Keratinocyte (primary cell): ENCODE data around the gene TTC28. TPM values are rescaled to one million over a fixed set of nuclear protein-coding genes. Genes with fewer than 3 reads are reported as not detected.

Source experiments
- DNase-seq: peaks from one replicate; pipeline ENCODE4 v3.0.0-alpha.2; 2011; ENCODE audit warnings: low read depth, missing footprints, low spot score
- FAIRE-seq: peaks from 2 replicates; lab custom pipeline; 2011; peaks lifted over from hg19 to GRCh38; lab: Jason Lieb, UNC
- H2AFZ ChIP-seq: 2 replicates; pipeline ENCODE4 v1.6.0; 2012; ENCODE audit warnings: low read length, control low read depth, inconsistent platforms; ENCODE audit not compliant: control insufficient read depth
- H3K27ac ChIP-seq: 2 replicates; pipeline ENCODE4 v1.5.1; 2011; ENCODE audit warnings: low read length; ENCODE audit not compliant: control insufficient read depth, insufficient read depth
- H3K27me3 ChIP-seq: 3 replicates; pipeline ENCODE4 v1.6.0; 2011; ENCODE audit warnings: low read length; ENCODE audit not compliant: control insufficient read depth, insufficient read depth; ENCODE audit errors: extremely low read depth
- H3K36me3 ChIP-seq, 2 experiments: 2 replicates in 1 of 2; 3 replicates in 1 of 2; pipeline ENCODE4 v1.5.1; 2011; ENCODE audit warnings: low read length in 2 of 2, mild to moderate bottlenecking in 1 of 2; ENCODE audit not compliant: control insufficient read depth in 2 of 2, insufficient read depth in 2 of 2; ENCODE audit errors: extremely low read depth in 1 of 2
- H3K4me1 ChIP-seq: 3 replicates; pipeline ENCODE4 v1.5.1; 2011; ENCODE audit warnings: low read length; ENCODE audit not compliant: control insufficient read depth, insufficient read depth; ENCODE audit errors: extremely low read depth
- H3K4me2 ChIP-seq: 3 replicates; pipeline ENCODE4 v1.6.0; 2011; ENCODE audit warnings: low read depth, low read length; ENCODE audit not compliant: control insufficient read depth, insufficient read depth; ENCODE audit errors: extremely low read depth
- H3K4me3 ChIP-seq, 3 experiments: fragments of 200-600 bp in 1 of 3; sonication (generic) in 1 of 3; 2 replicates in 2 of 3; 3 replicates in 1 of 3; pipeline ENCODE4 v1.5.1; 2011 to 2016; ENCODE audit warnings: low read length in 3 of 3, mild to moderate bottlenecking in 3 of 3, control low read depth in 2 of 3, inconsistent platforms in 1 of 3, low read depth in 1 of 3, mixed read lengths in 1 of 3, mixed run types in 1 of 3, moderate library complexity in 1 of 3; ENCODE audit not compliant: control insufficient read depth in 2 of 3, insufficient read depth in 2 of 3; ENCODE audit errors: extremely low read depth in 1 of 3
- H3K79me2 ChIP-seq: 2 replicates; pipeline ENCODE4 v1.6.0; 2012; ENCODE audit warnings: low read length; ENCODE audit not compliant: control insufficient read depth, insufficient read depth
- H3K9ac ChIP-seq: 3 replicates; pipeline ENCODE4 v1.6.0; 2011; ENCODE audit warnings: low read length; ENCODE audit not compliant: control insufficient read depth, insufficient read depth; ENCODE audit errors: extremely low read depth
- H3K9me1 ChIP-seq: 3 replicates; pipeline ENCODE4 v1.6.0; 2011; ENCODE audit warnings: low read length; ENCODE audit not compliant: control insufficient read depth, insufficient read depth; ENCODE audit errors: extremely low read depth
- H3K9me3 ChIP-seq: 2 replicates; pipeline ENCODE4 v1.5.1; 2012; ENCODE audit warnings: low read depth, low read length; ENCODE audit not compliant: control insufficient read depth
- H4K20me1 ChIP-seq: 3 replicates; pipeline ENCODE4 v1.6.0; 2011; ENCODE audit warnings: low read length; ENCODE audit not compliant: control insufficient read depth, insufficient read depth; ENCODE audit errors: extremely low read depth
- EZH2 ChIP-seq: IDR thresholded peaks from one replicate; pipeline ENCODE4 v1.6.1; 2012; ENCODE audit warnings: inconsistent platforms, mild to moderate bottlenecking, low read length, moderate library complexity
- dilution Hi-C: fragments of 300-500 bp; cut with MboI; formaldehyde crosslinking; loops from one replicate; pipeline ENCODE4 v1.7.0; 2020; ENCODE audit warnings: low sequenced_read_pairs; ENCODE audit not compliant: extremely low pct_ligation_motif_present
- polyA plus RNA-seq, 5 experiments: library from polyadenylated mRNA; depleted of rRNA in 3 of 5; stranded (reverse) in 3 of 5; stranded (forward) in 1 of 5; unstranded in 1 of 5; fragments of >200 nt; gene quantifications; 1 replicate in 1 of 5; 2 replicates in 3 of 5; 3 replicates in 1 of 5; pipeline versions ENCODE4 v1.2.1 to v1.2.3, GENCODE V29; 2011 to 2012; ENCODE audit warnings: missing spikeins in 2 of 5, low read depth in 1 of 5, low replicate concordance in 1 of 5
- TF ChIP-seq, protein P1 (sequence below), 3 experiments: IDR thresholded peaks in 1 of 3; conservative IDR thresholded peaks in 1 of 3; optimal IDR thresholded peaks in 1 of 3; 2 replicates in 2 of 3; 3 replicates in 1 of 3; pipeline versions ENCODE3 to v1.5.1; 2011; ENCODE audit warnings: low read length in 3 of 3, mild to moderate bottlenecking in 3 of 3, moderate library complexity in 2 of 3, control low read depth in 1 of 3, inconsistent platforms in 1 of 3; ENCODE audit not compliant: insufficient read depth in 2 of 3; ENCODE audit errors: extremely low read depth in 1 of 3

The TTC28 gene
- polyA plus RNA-seq, 1 donor (not counting 4 experiments of a cell fraction or from before 2014, with no cell fraction given), result 0.66 TPM

- H3K79me2 ChIP-seq, result no peaks in the 10 kb centered on the region
- H3K4me2 ChIP-seq, result no peak overlapping the region
- H3K4me1 ChIP-seq, result no peaks in the 10 kb centered on the region
- DNase-seq (no peak), FAIRE-seq (no peak)
- H3K9ac ChIP-seq, result no peak overlapping the region
- H3K36me3 ChIP-seq, result no peaks in the 10 kb centered on the region
- no peak overlapping the region for H3K27ac ChIP-seq
- H2AFZ ChIP-seq, result no peak overlapping the region
- TF ChIP-seq EZH2, result no peak
- TF ChIP-seq, protein P1, sequence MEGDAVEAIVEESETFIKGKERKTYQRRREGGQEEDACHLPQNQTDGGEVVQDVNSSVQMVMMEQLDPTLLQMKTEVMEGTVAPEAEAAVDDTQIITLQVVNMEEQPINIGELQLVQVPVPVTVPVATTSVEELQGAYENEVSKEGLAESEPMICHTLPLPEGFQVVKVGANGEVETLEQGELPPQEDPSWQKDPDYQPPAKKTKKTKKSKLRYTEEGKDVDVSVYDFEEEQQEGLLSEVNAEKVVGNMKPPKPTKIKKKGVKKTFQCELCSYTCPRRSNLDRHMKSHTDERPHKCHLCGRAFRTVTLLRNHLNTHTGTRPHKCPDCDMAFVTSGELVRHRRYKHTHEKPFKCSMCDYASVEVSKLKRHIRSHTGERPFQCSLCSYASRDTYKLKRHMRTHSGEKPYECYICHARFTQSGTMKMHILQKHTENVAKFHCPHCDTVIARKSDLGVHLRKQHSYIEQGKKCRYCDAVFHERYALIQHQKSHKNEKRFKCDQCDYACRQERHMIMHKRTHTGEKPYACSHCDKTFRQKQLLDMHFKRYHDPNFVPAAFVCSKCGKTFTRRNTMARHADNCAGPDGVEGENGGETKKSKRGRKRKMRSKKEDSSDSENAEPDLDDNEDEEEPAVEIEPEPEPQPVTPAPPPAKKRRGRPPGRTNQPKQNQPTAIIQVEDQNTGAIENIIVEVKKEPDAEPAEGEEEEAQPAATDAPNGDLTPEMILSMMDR (optimal IDR thresholded peaks at IDR 0.05 in 1 of 3, IDR thresholded peaks at IDR 0.05 in 1 of 3, conservative IDR thresholded peaks at IDR 0.05 in 1 of 3; ENCODE audit: extremely low read depth in 1 of 3, insufficient read depth in 2 of 3, low read length in 3 of 3), result no peak
- no peak overlapping the region for H3K4me3 ChIP-seq
- no peaks in the 10 kb centered on the region for H3K9me1 ChIP-seq
- no peaks in the 10 kb centered on the region for H3K27me3 ChIP-seq
- no peaks in the 10 kb centered on the region for H4K20me1 ChIP-seq
- H3K9me3 ChIP-seq, result no peaks in the 10 kb centered on the region
- dilution Hi-C loops, result no loop called here
These were observed 174.1 kb downstream of the TTC28 start for GRCh38 chr22:28505416-28506149.

- no peaks in the 10 kb centered on the region for H3K9me3 ChIP-seq
- no peak overlapping the region for H3K4me3 ChIP-seq
- H3K4me2 ChIP-seq, result no peak overlapping the region
- dilution Hi-C loops, result no loop called here
- no peaks in the 10 kb centered on the region for H3K27me3 ChIP-seq
- H3K27ac ChIP-seq, result no peak overlapping the region
- H3K36me3 ChIP-seq, result no peaks in the 10 kb centered on the region
- FAIRE-seq (no peak), DNase-seq (no peak)
- no peak overlapping the region for H2AFZ ChIP-seq
- no peaks in the 10 kb centered on the region for H3K79me2 ChIP-seq
- no peak overlapping the region for H3K9ac ChIP-seq
- TF ChIP-seq EZH2, result no peak
- TF ChIP-seq, protein P1 (optimal IDR thresholded peaks at IDR 0.05 in 1 of 3, IDR thresholded peaks at IDR 0.05 in 1 of 3, conservative IDR thresholded peaks at IDR 0.05 in 1 of 3; ENCODE audit: extremely low read depth in 1 of 3, insufficient read depth in 2 of 3, low read length in 3 of 3), result no peak
- no peaks in the 10 kb centered on the region for H3K4me1 ChIP-seq
- no peaks in the 10 kb centered on the region for H3K9me1 ChIP-seq
- no peaks in the 10 kb centered on the region for H4K20me1 ChIP-seq
These were observed 179.6 kb downstream of the TTC28 start for GRCh38 chr22:28500006-28500405.
